Mesenchymal stem cell (in vitro differentiated cells and primary cell): Measurements from ENCODE around the gene COL23A1.

ENCODE experiments used
- DNase-seq: peaks from one replicate; pipeline ENCODE4 v3.0.0-alpha.2; 2013
- H2AFZ ChIP-seq: one replicate; pipeline ENCODE4 v1.6.1; 2013; ENCODE audit warnings: low read depth, mild to moderate bottlenecking, control low read depth, inconsistent platforms, low read length, moderate library complexity
- H2AK5ac ChIP-seq: 2 replicates; pipeline ENCODE4 v1.6.1; 2013; ENCODE audit warnings: low read length, moderate library complexity, mild to moderate bottlenecking, inconsistent platforms; ENCODE audit not compliant: severe bottlenecking
- H2BK120ac ChIP-seq: one replicate; pipeline ENCODE4 v1.6.1; 2013; ENCODE audit warnings: low read depth, mild to moderate bottlenecking, inconsistent platforms, low read length, moderate library complexity
- H2BK12ac ChIP-seq, 2 experiments: one replicate each; pipeline ENCODE4 v1.6.1; 2013; ENCODE audit warnings: inconsistent platforms in 2 of 2, low read length in 2 of 2, mild to moderate bottlenecking in 2 of 2, moderate library complexity in 2 of 2, control low read depth in 1 of 2
- H2BK15ac ChIP-seq: one replicate; pipeline ENCODE4 v1.6.1; 2013; ENCODE audit warnings: mild to moderate bottlenecking, low read depth, inconsistent platforms; ENCODE audit not compliant: poor library complexity, severe bottlenecking
- H2BK5ac ChIP-seq: 2 replicates; pipeline ENCODE4 v1.6.1; 2013; ENCODE audit warnings: low read depth, mild to moderate bottlenecking, low read length, control low read depth, inconsistent platforms; ENCODE audit not compliant: poor library complexity, severe bottlenecking
- H3K14ac ChIP-seq, 2 experiments: one replicate each; pipeline ENCODE4 v1.6.1; 2013; ENCODE audit warnings: inconsistent platforms in 2 of 2, low read length in 2 of 2, control low read depth in 1 of 2, mild to moderate bottlenecking in 1 of 2, moderate library complexity in 1 of 2
- H3K18ac ChIP-seq, 2 experiments: one replicate each; pipeline ENCODE4 v1.6.1; 2013; ENCODE audit warnings: inconsistent platforms in 2 of 2, low read length in 2 of 2, control low read depth in 1 of 2, low read depth in 1 of 2, mild to moderate bottlenecking in 1 of 2
- H3K23ac ChIP-seq, 2 experiments: one replicate each; pipeline ENCODE4 v1.6.1; 2013; ENCODE audit warnings: inconsistent platforms in 2 of 2, low read length in 2 of 2, mild to moderate bottlenecking in 2 of 2, moderate library complexity in 2 of 2, control low read depth in 1 of 2
- H3K27ac ChIP-seq: 2 replicates; pipeline ENCODE4 v1.5.1; 2013; ENCODE audit warnings: mild to moderate bottlenecking, moderate library complexity, low read length, control low read depth, inconsistent platforms; ENCODE audit not compliant: poor library complexity, severe bottlenecking
- H3K27me3 ChIP-seq, 2 experiments: 2 replicates each; pipeline versions ENCODE4 v1.6.1 to v1.7.0; 2013; ENCODE audit warnings: low read length in 2 of 2, mild to moderate bottlenecking in 2 of 2, moderate library complexity in 2 of 2, control low read depth in 1 of 2, inconsistent platforms in 1 of 2; ENCODE audit not compliant: control insufficient read depth in 1 of 2, insufficient read depth in 1 of 2
- H3K36me3 ChIP-seq, 2 experiments: 2 replicates each; pipeline versions ENCODE4 v1.6.1 to v1.7.0; 2013; ENCODE audit warnings: low read length in 2 of 2, control low read depth in 1 of 2, inconsistent platforms in 1 of 2, low read depth in 1 of 2, mild to moderate bottlenecking in 1 of 2; ENCODE audit not compliant: insufficient read depth in 2 of 2, control insufficient read depth in 1 of 2
- H3K4ac ChIP-seq, 2 experiments: one replicate each; pipeline ENCODE4 v1.6.1; 2013; ENCODE audit warnings: inconsistent platforms in 2 of 2, low read length in 2 of 2, mild to moderate bottlenecking in 2 of 2, moderate library complexity in 2 of 2, control low read depth in 1 of 2, low read depth in 1 of 2
- H3K4me1 ChIP-seq: 2 replicates; pipeline ENCODE4 v1.6.1; 2013; ENCODE audit warnings: low read depth, low read length, control low read depth; ENCODE audit not compliant: control insufficient read depth, insufficient read depth
- H3K4me2 ChIP-seq: 2 replicates; pipeline ENCODE4 v1.6.1; 2013; ENCODE audit warnings: low read length, mild to moderate bottlenecking, inconsistent platforms; ENCODE audit not compliant: poor library complexity, severe bottlenecking
- H3K4me3 ChIP-seq, 2 experiments: 2 replicates each; pipeline versions ENCODE4 v1.5.1 to v1.7.0; 2013; ENCODE audit warnings: low read length in 2 of 2, mild to moderate bottlenecking in 2 of 2, control low read depth in 1 of 2, low read depth in 1 of 2; ENCODE audit not compliant: insufficient read depth in 1 of 2
- H3K79me1 ChIP-seq: replicated peaks from 2 replicates; pipeline ENCODE4 v1.6.1; 2013; ENCODE audit warnings: mild to moderate bottlenecking, control low read depth, low read length, inconsistent platforms; ENCODE audit not compliant: poor library complexity, severe bottlenecking
- H3K9ac ChIP-seq: 2 replicates; pipeline ENCODE4 v1.7.0; 2013; ENCODE audit warnings: mild to moderate bottlenecking, low read length, moderate library complexity
- H3K9me3 ChIP-seq: 2 replicates; pipeline ENCODE4 v1.7.0; 2013; ENCODE audit warnings: mild to moderate bottlenecking, low read length; ENCODE audit not compliant: control insufficient read depth
- H4K8ac ChIP-seq: one replicate; pipeline ENCODE4 v1.6.1; 2013; ENCODE audit warnings: inconsistent platforms, mild to moderate bottlenecking, low read length, moderate library complexity
- H4K91ac ChIP-seq: one replicate; pipeline ENCODE4 v1.6.1; 2013; ENCODE audit warnings: mild to moderate bottlenecking, low read length, inconsistent platforms
- WGBS: methylation state at CpG from one replicate; pipeline ENCODE4 v1.1.7; 2013; ENCODE audit warnings: mixed read lengths; 5-methylcytosine and 5-hydroxymethylcytosine counted together

COL23A1 gene

GRCh38 chr5:178333821-178334481, 256.2 kb downstream of the COL23A1 start:
- Histone ChIP-seq H3K4me2 (no peak overlapping the region), H2AK5ac (no peak overlapping the region), H3K4me1 (peaks cover 1% of the 10 kb centered on the region), H3K23ac (no peak overlapping the region), H3K27me3 (peaks cover 0 to 76% of the 10 kb centered on the region in 2 experiments), H2BK15ac (no peak overlapping the region), H3K4ac (no peak overlapping the region), H2BK120ac (no peak overlapping the region), H3K9ac (no peak overlapping the region), H3K9me3 (no peaks in the 10 kb centered on the region), H2BK12ac (no peak overlapping the region), H3K4me3 (no peak overlapping the region), H4K91ac (no peak overlapping the region), H2AFZ (no peak overlapping the region), H3K36me3 (no peaks in the 10 kb centered on the region), H3K18ac (no peak overlapping the region), H3K79me1 (no peaks in the 10 kb centered on the region), H3K14ac (no peak overlapping the region), H2BK5ac (no peak overlapping the region), H4K8ac (no peak overlapping the region), H3K27ac (no peak overlapping the region)
- 84% methylated on average over 21 of the region's 21 CpGs for WGBS
- no peak for DNase-seq

GRCh38 chr5:178332210-178332641, 258.0 kb downstream of the COL23A1 start:
- H4K91ac ChIP-seq = no peak overlapping the region
- no peak overlapping the region for H3K4me3 ChIP-seq
- H3K79me1 ChIP-seq = no peaks in the 10 kb centered on the region
- H3K14ac ChIP-seq = no peak overlapping the region
- no peaks in the 10 kb centered on the region for H3K36me3 ChIP-seq
- H3K4ac ChIP-seq = no peak overlapping the region
- H4K8ac ChIP-seq = no peak overlapping the region
- no peak overlapping the region for H2BK5ac ChIP-seq
- no peak for DNase-seq
- no peak overlapping the region for H2BK12ac ChIP-seq
- H3K23ac ChIP-seq = no peak overlapping the region
- no peak overlapping the region for H2BK15ac ChIP-seq
- WGBS = 84% methylated on average over 7 of the region's 7 CpGs
- H3K9me3 ChIP-seq = no peaks in the 10 kb centered on the region
- no peak overlapping the region for H3K18ac ChIP-seq
- no peak overlapping the region for H2AK5ac ChIP-seq
- H2AFZ ChIP-seq = no peak overlapping the region
- H3K4me1 ChIP-seq = peaks cover 1% of the 10 kb centered on the region
- H2BK120ac ChIP-seq = no peak overlapping the region
- no peak overlapping the region for H3K9ac ChIP-seq
- H3K27me3 ChIP-seq = peaks cover 0 to 75% of the 10 kb centered on the region in 2 experiments
- no peak overlapping the region for H3K27ac ChIP-seq
- H3K4me2 ChIP-seq = no peak overlapping the region

GRCh38 chr5:178331491-178331996, 258.6 kb downstream of the COL23A1 start:
- no peaks in the 10 kb centered on the region for H3K9me3 ChIP-seq
- H4K8ac ChIP-seq = no peak overlapping the region
- H3K9ac ChIP-seq = no peak overlapping the region
- no peak overlapping the region for H2AK5ac ChIP-seq
- no peaks in the 10 kb centered on the region for H3K36me3 ChIP-seq
- H2BK15ac ChIP-seq = no peak overlapping the region
- no peak overlapping the region for H2BK12ac ChIP-seq
- H2BK5ac ChIP-seq = no peak overlapping the region
- H3K4me2 ChIP-seq = no peak overlapping the region
- peaks cover 0 to 73% of the 10 kb centered on the region in 2 experiments for H3K27me3 ChIP-seq
- H2AFZ ChIP-seq = no peak overlapping the region
- H3K27ac ChIP-seq = no peak overlapping the region
- H2BK120ac ChIP-seq = no peak overlapping the region
- H3K14ac ChIP-seq = no peak overlapping the region
- no peak overlapping the region for H3K4me3 ChIP-seq
- H3K4ac ChIP-seq = no peak overlapping the region
- H3K23ac ChIP-seq = no peak overlapping the region
- no peak overlapping the region for H4K91ac ChIP-seq
- H3K18ac ChIP-seq = no peak overlapping the region
- no peaks in the 10 kb centered on the region for H3K79me1 ChIP-seq
- H3K4me1 ChIP-seq = no peaks in the 10 kb centered on the region
- DNase-seq = no peak
- WGBS = 86% methylated on average over 15 of the region's 15 CpGs

DNA sequence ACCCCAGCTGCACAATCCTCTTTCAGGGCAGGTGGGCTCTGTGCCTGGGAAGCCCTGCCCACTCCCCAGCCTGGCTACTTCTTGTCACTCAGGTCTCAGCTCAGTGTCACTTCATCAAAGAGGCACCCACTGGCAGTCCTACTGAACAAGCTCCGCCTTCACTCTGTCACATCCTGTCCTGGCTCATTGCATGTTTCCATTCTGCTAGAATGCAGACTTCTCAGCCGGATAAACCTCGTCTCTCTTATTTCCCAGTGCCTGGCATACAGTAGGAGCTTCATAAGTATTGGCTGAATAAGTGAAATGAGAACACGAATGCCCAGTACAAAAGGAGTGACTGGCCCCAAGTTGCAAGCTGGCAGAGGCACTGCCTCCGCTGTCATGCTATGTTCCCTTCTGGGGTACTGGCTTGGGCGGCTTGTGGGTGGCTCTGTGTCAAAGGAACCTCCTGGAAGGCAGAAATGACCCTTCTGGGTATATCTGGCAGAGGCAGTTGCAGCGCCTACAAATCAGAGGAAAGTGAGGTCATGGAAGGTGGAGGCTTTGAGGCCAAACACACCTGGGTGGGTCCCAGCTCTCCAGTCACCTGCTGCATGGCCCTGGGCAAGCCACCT, 259.3 kb downstream of the COL23A1 start:
- DNase-seq = no peak
- Histone ChIP-seq H3K18ac (no peak overlapping the region), H2BK12ac (no peak overlapping the region), H3K4me3 (no peak overlapping the region), H3K4me1 (no peaks in the 10 kb centered on the region), H4K8ac (no peak overlapping the region), H4K91ac (no peak overlapping the region), H3K79me1 (no peaks in the 10 kb centered on the region), H2BK5ac (no peak overlapping the region), H2BK15ac (no peak overlapping the region), H3K9me3 (no peaks in the 10 kb centered on the region), H3K27me3 (peaks cover 0 to 73% of the 10 kb centered on the region in 2 experiments), H2AFZ (no peak overlapping the region), H3K4ac (no peak overlapping the region), H3K23ac (no peak overlapping the region), H3K9ac (no peak overlapping the region), H3K27ac (no peak overlapping the region), H2AK5ac (no peak overlapping the region), H2BK120ac (no peak overlapping the region), H3K14ac (no peak overlapping the region), H3K4me2 (no peak overlapping the region), H3K36me3 (no peaks in the 10 kb centered on the region)
- 76% methylated on average over 7 of the region's 7 CpGs for WGBS
